HG02852 (cell line): ENCODE data around the gene USP48.
A peak's percentile ranks its signal among the peaks of the same experiment; 100 is the strongest.
"Not testable (repeated sequence)": the region's sequence is repeated elsewhere in the genome, so short reads cannot be mapped to it uniquely, and the experiment has no call there.

Source experiments
- ATAC-seq: cut with Tn5 transposase; IDR thresholded peaks from one replicate; pipeline ENCODE4 v1.9.1; 2021; ENCODE audit warnings: mild to moderate bottlenecking, moderate library complexity; ENCODE audit not compliant: unreplicated experiment

USP48 gene

DNA sequence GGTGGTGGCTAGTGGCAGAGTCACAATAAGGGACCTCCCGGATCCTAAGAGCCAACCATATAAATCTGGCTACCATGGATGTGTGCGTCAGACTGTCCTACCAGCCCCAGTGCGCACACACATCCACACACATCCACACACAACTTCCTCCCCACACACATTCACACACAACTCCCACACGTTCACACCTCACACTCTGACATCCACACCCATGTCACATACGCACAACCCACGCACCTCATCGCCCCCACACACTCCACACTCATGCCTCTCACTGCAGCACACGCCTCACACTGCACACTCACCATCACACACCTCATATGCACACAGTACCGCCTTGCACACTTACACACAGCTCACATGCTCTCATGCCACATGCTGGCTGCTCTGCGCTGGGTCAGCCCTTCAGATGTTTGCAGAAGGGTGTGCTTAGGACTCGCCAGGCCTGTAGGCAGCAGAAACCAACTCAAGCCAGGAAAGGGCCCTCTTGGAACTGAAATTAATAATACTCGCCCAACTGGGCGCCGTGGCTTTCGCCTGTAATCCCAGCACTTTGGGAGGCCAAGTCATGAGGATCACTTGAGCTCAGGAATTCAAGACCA, 32.1 kb upstream of the USP48 start:
- no peak for ATAC-seq

DNA sequence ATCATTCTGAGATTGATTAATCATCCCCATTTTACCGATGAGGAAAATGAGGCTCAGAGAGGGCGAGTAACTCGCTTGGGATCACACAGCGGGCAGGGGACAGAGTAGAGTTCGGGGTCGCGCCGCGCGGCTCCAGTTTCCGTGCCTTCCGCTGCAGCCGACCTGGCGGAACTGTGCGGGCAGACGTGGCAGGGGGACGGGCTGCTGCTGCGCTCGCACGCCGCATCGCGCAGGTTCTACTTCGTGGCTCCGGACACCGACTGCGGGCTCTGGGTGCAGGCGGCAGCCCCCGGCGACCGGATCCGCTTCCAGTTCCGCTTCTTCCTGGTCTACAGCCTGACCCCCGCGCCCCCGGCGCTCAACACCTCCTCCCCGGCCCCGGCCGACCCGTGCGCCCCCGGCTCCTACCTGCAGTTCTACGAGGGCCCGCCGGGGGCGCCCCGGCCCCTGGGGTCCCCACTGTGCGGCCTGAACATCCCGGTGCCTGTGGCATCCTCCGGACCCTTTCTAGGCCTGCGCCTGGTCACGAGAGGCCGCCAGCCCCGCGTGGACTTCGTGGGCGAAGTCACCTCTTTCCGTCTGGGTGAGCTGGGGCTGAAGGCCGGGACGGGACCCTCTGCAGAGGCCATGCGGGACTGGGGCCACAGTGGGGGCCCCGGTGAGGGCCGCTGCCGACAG, 31.4 kb upstream of the USP48 start:
- peak; percentile 51 for ATAC-seq

DNA sequence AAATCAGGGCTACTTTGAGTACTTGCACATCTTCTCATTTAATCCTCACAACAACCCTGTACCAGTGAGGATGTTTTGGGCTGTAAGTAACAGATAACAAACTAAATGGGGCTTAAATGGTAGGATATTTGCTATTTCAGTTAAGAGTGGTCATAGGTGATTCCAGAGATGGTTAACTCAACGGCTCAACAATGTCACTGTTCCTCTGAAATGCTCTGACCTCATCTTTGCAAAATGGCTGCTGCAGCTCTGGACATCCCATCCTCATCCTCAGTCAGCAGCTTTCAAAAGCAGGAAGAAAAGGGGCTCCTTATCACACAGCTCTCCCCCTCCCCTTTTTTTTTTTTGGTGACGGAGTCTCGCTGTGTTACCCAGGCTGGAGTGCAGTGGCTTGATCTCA, 30.6 kb upstream of the USP48 start:
- ATAC-seq, result no peak

DNA sequence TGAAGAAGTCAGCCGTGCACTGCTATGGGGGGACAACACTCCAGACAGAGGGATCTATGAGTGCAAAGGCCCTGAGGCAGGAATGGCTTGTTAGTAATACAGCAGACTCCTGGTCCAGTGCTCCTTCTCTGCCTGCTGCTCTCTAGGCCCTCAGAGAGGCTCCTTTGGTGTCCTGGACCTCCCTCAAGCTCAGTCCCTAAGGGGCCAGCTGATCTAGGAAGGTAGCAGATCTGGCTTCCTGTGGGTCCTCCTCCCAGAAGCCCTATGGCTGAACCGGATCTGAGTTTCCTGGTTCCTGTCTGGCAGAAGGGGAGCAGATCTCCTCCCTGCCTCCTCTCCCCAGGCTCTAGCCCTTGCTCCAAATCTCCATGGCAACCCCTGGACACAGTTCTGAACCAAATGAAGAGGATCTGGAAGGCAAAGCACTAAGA, 28.9 kb upstream of the USP48 start, which contains the start of gene LDLRAD2:
Gene LDLRAD2 (plus strand): TSS at position 391 of the 431 bp plus-strand sequence. CDS start 187 bp downstream, outside the sequence.
- no peak for ATAC-seq

DNA sequence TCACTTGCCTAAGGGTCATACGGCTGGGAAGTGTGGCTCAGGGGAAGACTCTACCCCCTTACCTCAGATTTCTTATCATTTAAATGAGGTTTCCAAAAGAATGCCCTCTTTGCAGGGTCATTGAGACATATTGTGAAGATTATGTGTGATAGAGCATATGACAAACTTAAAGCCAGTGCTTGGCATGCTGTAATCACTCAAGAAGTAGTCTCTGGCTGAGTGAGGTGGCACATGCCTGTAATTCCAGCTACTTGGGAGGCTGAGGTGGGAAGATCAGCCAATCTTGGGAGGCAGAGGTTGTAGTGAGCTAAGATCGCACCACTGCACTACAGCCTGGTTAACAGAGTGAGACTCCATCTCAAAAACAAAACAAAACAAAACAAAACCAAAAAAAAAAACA, 21.6 kb upstream of the USP48 start:
- no peak for ATAC-seq

DNA sequence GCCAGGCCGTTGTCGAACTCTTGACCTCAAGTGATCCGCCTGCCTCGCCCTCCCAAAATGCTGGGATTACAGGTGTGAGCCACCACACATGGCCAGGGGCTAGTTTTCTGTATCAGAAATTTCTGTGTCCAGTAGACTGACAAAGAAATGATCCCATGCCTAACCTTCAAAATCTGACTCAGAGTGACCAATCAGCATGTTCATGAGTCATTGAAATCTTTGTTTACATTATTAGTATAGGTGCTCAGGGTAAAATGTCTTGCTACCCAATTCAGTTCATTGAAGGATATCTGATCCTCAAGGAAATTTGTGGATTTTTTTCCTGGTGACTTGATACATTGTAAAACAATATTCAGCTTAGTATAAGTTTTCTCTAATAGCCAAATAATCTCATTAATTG, 18.2 kb upstream of the USP48 start:
- no peak for ATAC-seq

DNA sequence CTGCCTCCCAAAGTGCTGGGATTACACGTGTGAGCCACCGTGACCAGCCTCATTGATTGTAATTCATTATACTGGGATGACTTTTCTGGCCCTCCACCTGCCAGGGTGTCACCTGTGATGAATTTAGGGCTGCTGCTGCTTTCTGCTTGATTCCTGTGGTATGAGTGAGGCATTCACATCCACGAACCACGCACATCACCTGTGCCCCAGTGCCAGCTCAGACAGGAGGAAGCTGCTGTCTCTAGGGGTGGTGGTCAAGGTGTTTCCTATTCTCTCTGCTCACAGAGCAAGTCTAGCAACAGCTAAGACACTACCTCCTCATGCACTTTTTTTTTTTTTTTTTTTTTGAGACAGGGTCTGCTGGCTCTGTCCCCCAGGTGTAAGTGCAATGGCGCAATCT, 16.8 kb upstream of the USP48 start:
- no peak for ATAC-seq

DNA sequence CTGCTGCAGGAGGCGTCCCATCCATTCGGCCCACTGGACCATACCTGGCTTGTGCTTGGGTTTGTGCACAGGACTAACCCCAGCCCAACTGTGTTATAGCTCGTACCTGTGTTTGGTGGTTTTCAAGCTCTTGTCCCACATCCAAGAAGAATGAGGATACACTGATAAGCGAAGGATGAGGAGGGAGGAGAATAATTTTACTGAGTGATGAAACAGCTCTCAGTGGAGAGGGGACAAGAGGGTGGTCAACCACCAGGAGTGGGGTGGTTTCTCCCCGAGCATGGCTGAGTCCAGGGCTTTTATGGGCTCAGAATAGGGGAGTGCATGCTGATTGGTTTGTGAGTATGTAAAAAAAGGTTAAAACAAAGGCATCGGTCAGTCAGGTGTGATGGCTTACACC, 12.1 kb upstream of the USP48 start:
- ATAC-seq, result no peak

DNA sequence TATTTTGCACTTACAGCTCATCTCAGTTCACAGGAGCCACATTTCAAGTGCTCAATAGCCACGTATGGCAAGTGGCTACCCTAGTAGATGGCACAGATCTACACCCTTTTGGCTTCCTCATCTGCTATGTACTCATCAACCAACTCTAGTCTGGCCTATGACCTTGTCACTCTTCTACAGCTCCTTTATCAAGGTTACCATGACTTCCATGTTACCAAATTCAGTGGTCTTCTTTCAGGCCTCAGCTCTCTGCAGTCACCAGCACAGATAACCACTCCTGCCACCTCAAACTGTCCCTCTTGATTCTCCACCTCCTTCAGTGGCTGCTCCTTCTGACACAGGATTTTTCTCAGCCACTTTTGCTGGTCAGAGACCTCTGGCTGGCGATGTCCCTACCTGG, 11.7 kb upstream of the USP48 start:
- ATAC-seq, result no peak

DNA sequence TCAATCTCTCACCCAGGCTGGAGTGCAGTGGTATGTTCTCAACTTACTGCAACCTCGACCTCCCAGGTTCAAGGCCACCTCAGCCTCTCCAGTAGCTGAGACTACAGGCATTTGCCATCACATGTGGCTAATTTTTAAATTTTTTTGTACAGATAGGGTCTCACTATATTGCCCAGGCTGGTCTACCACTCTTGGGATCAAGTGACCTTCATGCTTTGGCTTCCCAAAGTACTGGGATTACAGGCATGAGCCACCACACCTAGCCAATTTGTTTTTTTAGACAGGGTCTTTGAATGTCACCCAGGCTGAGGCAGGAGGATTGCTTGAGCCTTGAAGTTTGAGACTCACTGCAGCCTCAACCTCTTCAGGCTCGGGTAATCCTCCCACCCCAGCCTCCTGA, 10.2 kb upstream of the USP48 start:
- no peak for ATAC-seq

DNA sequence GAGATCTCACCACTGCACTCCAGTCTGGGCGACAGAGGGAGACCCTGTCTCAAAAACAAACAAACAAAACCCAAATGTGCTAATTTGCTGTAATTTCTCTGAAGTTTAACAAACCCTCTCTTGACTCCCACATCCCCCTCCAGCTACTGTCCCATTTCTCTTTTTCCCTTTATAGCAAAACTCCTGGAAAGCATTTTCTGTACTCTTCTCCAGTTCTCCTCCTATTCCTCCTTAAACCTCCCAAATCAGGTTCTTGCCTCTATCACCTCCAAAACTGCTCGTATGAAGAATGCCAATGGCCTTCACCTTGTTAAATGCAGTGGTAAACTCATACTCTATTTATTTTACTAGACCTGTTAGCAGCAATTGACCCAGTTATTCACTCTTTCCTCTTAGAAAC, 3.7 kb upstream of the USP48 start:
- ATAC-seq, result no peak

DNA sequence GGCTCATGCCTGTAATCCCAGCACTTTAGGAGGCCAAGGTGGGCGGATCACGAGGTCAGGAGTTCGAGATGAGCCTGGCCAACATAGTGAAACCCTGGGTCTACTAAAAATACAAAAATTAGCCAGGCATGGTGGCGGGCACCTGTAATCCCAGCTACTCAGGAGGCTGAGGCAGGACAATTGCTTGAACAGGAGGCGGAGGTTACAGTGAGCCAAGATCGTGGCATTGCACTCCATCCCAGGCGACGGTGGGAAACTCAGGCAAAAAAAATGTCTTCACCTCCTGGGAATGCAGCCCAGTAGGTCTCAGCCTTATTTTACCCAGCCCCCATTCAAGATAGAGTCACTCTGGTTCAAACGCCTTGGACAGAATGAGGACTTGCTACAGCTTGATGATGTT, 2.8 kb upstream of the USP48 start:
- ATAC-seq, result not testable (repeated sequence)

DNA sequence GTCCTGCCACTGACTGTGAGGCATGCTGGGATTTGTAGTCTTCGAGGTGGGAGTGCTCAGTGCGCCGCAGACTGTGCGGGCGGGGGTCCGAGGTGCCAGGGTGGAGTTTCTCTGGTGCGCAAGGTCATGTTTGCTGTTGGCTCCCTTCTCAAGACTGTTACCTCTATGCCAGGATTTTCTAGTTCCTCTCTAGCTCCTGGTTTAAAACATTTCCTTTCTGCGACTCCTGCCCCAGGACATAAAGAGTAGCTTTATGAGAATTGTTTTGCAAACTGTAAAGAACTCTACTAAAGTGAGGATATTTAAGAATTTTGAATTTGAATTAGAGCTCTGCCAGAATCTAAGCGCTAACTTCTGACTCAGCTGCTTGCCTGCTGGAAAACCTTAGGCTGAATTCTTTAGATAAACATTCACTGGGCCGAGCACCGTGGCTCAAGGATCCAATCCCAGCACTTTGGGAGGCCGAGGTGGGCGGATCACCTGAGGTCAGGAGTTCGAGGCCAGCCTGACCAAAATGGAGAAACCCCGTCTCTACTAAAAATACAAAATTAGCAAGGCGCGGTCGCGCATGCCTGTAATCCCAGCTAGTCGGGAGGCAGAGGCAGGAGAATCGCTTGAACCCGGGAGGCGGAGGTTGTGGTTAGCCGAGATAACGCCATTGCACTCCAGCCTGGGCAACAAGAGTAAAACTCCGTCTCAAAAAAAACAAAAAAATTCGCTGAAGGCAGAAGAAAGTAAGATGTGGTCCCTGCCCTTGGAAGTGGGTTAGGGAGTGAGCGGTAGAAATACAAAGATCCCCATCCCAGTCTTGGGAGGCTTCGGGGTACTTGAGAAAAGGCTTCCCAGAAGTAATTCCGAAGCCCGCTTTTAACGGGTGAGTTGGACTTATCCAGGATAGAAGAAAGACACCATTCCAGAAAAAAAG, 992 bp upstream of the USP48 start:
- no peak for ATAC-seq

DNA sequence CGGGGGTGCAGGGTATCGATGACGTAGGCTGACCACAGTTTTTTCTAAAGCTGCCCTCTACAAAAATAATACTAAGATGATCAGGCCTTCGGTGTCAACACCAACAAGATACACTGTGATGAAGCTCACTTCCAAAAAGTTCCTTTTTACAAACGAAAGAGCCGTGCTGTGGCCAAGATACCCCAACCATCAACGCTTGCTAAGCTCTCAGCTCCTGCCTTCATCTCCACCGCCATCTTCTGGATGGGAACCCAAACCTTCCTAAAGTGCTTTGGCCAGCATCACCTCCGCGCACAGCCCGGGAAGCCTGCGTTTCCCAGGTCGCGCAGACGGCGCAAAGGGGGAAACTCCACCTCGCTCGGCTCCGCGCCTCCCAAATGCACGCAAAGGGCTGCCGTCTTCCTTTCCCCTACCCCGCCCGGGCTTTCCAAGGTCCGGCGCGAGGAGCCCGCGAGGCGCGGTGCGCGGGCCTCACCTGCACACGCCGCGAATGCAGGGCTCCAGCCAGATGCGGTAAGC, 541 bp downstream of the USP48 start:
- peak; percentile 17 for ATAC-seq

DNA sequence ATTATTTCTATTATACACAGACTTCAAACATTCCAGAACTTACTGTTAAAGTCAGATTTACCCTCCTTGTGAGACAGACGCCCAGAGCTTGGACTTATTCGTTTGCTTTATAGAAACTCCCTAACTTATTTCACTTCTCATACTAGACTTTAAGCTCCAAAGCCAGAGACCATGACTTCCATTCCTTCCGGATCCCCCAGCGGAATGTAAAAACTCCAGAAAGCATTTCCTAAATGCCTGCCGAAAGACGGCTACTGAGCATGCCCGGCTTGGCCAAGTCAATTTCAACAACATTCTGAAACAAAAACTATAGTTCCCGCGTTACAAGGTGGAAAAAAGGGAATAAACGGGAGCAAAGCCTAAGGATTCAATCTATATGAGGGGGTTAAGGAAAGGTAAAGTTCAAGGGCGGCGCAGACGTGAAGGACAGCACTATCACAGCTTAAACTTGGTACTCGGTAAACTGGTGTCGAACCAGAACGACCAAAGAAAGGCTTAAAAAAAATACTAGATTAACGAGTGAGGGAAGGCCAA, 1.1 kb downstream of the USP48 start:
- ATAC-seq, result no peak

DNA sequence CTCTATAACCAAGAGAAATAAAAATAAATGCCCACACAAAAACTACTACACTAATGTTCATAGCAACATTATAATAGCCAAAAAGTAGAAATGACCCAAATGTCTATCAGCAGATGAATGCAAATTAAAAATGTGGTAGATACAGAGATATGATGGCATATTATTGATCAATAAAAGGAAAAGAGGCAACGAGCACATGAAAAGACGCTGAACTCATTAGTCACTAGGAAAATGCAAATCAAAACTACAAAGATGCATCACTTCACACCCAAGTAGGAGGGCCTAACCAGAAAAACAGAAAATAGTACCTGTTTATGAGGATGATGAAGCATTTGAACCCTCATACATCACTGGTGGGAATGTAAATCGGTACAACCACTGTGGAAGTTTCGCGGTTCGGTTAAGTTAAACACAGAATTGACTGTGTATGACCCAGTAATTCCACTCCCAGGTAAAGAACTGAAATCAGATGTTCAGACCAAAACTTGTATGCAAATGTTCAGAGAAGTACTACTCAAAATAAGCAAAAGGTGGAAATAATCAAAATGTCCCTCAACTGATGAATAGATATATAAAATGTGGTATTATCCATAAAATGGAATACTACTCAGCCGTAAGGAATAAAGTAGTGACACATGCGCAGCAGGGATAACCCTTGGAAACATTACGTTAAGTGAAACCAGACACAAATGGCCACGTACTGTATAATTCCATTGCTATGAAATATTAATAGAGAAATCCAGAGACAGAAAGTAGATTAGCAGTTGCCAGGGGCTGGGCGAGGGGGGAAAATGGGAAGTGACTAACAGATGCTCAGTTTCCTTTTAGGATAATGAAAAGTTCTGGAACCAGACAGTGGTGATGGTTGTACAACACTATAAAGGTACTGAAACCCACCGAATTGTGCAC, 3.1 kb downstream of the USP48 start:
- no peak for ATAC-seq

DNA sequence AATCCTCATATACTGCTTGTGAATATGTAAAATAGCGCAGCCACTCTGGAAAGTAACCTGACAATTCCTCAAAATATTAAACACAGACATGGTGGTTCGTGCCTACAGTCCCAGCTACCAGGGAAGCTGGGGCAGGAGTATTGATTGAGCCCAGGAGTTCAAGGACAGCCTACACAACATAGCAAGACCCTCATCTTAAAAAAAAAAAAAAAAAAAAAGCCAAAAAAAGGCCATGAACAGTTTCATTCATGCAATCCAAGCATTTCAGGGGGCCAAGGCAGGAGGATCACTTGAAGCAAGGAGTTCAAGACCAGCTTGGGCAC, 4.6 kb downstream of the USP48 start:
- no peak for ATAC-seq

DNA sequence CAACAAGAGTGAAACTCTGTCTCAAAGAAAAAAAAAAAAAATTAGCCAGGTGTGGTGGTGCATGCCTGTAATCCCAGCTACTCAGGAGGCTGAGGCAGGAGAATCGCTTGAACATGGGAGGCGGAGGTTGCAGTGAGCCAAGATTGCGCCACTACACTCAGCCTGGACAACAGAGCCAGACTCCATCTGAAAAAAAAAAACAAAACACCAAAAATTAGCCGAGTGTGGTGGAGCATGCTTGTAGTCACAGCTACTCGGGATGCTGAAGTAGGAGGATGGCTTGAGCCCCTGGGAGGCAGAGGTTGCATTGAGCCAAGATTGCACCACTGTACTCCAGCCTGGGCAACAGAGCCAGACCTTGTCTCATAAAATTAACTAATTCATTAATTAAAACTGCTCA, 6.0 kb downstream of the USP48 start:
- not testable (repeated sequence) for ATAC-seq

DNA sequence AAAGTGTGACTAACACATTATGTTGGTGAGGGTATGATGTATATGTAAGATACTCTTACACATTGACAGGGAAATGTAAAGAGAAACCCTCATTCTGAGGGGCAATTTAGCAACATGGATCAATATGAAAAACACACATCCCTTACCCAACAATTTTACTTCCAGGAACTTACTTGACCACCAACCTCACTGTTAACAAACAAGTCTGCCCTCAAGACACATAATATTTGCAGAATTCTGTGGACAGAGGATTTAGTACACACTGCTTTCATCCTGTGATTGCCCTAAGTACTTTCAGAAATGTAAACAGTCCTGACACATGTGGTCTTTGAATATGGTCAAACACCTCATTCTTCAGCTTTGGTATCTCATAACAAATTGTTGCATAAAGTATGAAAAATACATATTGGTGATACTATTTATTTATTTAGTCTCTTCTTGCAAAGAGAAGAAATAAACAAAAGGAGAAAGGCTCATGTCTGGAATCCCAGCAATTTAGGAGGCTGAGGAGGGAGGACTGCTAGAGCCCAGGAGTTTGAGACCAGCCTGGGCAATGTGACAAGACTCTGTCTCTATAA, 6.9 kb downstream of the USP48 start:
- ATAC-seq, result no peak

DNA sequence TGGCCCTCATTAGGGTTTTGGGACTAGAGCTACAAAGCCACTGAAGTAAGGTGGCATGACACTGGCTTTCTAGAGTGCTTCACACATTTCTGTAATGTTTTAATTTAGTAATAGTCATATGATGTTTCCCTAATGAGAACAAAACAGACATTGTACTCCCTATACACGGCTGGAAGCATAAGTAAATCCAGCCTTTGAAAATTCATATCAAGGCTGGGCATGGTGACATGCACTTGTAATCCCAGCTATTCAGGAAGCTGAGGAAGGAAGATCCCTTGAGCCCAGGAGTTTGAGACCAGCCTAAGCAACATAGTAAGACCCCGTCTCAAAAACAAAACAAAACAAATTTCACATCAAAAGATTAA, 7.4 kb downstream of the USP48 start:
- ATAC-seq, result no peak
